ENCODE results near the gene GRB10. TPM values are rescaled to one million over a fixed set of nuclear protein-coding genes. Genes with fewer than 3 reads are reported as not detected.
A peak's percentile ranks its signal among the peaks of the same experiment; 100 is the strongest.

Gene GRB10
- total RNA-seq, 1 experiment from 2014 or later, result 47.9 TPM

- DNase-seq, result no peak
- Histone ChIP-seq H3K79me2 (ENCODE audit: low read depth) (no peaks in the 10 kb centered on the region), H3K9me3 (ENCODE audit: insufficient read depth, low read depth) (no peaks in the 10 kb centered on the region), H3K9me2 (ENCODE audit: insufficient read depth) (no peaks in the 10 kb centered on the region), H3F3A (ENCODE audit: insufficient read depth, low read depth) (no peaks in the 10 kb centered on the region), H4K20me1 (ENCODE audit: insufficient read depth) (peaks cover 7% of the 10 kb centered on the region; the same call in 1 of the 2 replicates), H2AFZ (no peak overlapping the region), H3K4me2 (no peak overlapping the region), H3K27me3 (ENCODE audit: insufficient read depth, low read depth) (no peaks in the 10 kb centered on the region), H3K27ac (no peak overlapping the region), H3K4me1 (replicated peaks; ENCODE audit: insufficient read depth) (no peaks in the 10 kb centered on the region), H3K36me3 (ENCODE audit: low read depth) (peaks cover 7% of the 10 kb centered on the region; the same call in 1 of the 2 replicates), H3K4me3 (no peak overlapping the region)
- ChIA-PET CTCF (interaction anchor here (1.1 kb wide), 1 partner anchor 103 kb away, joined by 3 read pairs; no protein-coding TSS in a partner anchor), POLR2A (ENCODE audit: unreplicated experiment) (no interaction called here)
- intact Hi-C loops (cut with micrococcal nuclease; ENCODE audit: unreplicated experiment), result no loop called here
- no TSS peak for BruUV-seq (replicated peaks)
- TF ChIP-seq EZH2 (IDR thresholded peaks at IDR 0.05; ENCODE audit: low read depth) (no peak), CTCF (conservative IDR thresholded peaks at IDR 0.05) (peak; percentile 76)
These were observed 85.7 kb downstream of the GRB10 start for GRCh38 chr7:50696810-50697582.

GRCh38 chr7:50695026-50695425 is 87.7 kb downstream of the GRB10 start:
- no peaks in the 10 kb centered on the region for H3F3A ChIP-seq (ENCODE audit: insufficient read depth, low read depth)
- POLR2A ChIA-PET (ENCODE audit: unreplicated experiment), result no interaction called here

DNA sequence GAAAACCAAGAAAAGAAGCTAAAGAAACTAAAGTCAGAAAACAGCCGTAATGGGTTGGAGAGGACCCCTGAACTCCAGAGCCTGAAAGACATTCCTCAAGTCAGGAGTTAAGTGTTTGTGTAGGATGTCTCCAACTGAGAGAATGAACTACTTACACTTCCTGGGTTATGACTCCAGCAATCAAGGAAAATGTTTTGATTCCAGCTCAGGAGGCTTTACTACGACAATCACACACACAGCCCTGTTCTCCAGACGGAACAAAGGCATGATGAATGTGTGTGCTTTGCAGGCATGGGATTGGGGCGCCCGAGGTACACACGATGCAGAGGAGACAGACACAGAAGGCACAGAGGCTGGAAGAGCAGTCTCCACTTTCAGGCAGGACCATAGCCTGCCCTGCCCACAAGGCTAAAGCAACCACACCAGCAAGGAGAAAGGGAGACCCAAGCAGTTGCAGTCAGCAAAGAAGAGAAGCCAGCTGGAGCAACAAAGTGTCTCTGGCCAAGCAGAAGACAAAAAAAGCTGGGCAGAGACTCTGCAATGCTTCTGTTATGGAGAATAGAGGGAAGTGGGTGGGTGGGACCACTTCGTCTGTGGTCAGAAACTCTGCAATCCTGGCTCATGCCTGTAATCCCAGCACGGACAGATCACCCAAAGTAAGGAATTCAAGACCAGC is 89.1 kb downstream of the GRB10 start:
- Histone ChIP-seq H3K9me2 (ENCODE audit: insufficient read depth) (no peaks in the 10 kb centered on the region), H3K9me3 (ENCODE audit: insufficient read depth, low read depth) (no peaks in the 10 kb centered on the region), H3K79me2 (ENCODE audit: low read depth) (no peaks in the 10 kb centered on the region), H3F3A (ENCODE audit: insufficient read depth, low read depth) (no peaks in the 10 kb centered on the region), H3K4me2 (no peak overlapping the region), H4K20me1 (ENCODE audit: insufficient read depth) (peaks cover 19% of the 10 kb centered on the region), H3K27me3 (ENCODE audit: insufficient read depth, low read depth) (no peaks in the 10 kb centered on the region), H3K4me3 (no peak overlapping the region), H3K27ac (no peak overlapping the region), H2AFZ (no peak overlapping the region), H3K4me1 (replicated peaks; ENCODE audit: insufficient read depth) (no peaks in the 10 kb centered on the region), H3K36me3 (ENCODE audit: low read depth) (peaks cover 9% of the 10 kb centered on the region; the same call in 1 of the 2 replicates)
- no peak for TF ChIP-seq EZH2 (IDR thresholded peaks at IDR 0.05; ENCODE audit: low read depth)
- TF ChIP-seq CTCF (conservative IDR thresholded peaks at IDR 0.05), result no peak
- POLR2A ChIA-PET (ENCODE audit: unreplicated experiment), result no interaction called here
- CTCF ChIA-PET, result no interaction called here
- intact Hi-C loops (cut with micrococcal nuclease; ENCODE audit: unreplicated experiment), result no loop called here
- no TSS peak for BruUV-seq (replicated peaks)
- DNase-seq, result no peak

More at GRCh38 chr7:50695026-50695425, 87.7 kb downstream of the GRB10 start:
- no peaks in the 10 kb centered on the region for H3K9me3 ChIP-seq (ENCODE audit: insufficient read depth, low read depth)
- H2AFZ ChIP-seq, result no peak overlapping the region
- no peak overlapping the region for H3K4me3 ChIP-seq
- intact Hi-C loops (cut with micrococcal nuclease; ENCODE audit: unreplicated experiment), result no loop called here
- no peak for TF ChIP-seq CTCF (conservative IDR thresholded peaks at IDR 0.05)
- no peaks in the 10 kb centered on the region for H3K27me3 ChIP-seq (ENCODE audit: insufficient read depth, low read depth)
- peaks cover 10% of the 10 kb centered on the region for H4K20me1 ChIP-seq (ENCODE audit: insufficient read depth)
- no peaks in the 10 kb centered on the region for H3K36me3 ChIP-seq (ENCODE audit: low read depth)
- H3K27ac ChIP-seq, result no peak overlapping the region
- CTCF ChIA-PET, result no interaction called here
- no peaks in the 10 kb centered on the region for H3K4me1 ChIP-seq (replicated peaks; ENCODE audit: insufficient read depth)
- no peak for DNase-seq
- no peak overlapping the region for H3K4me2 ChIP-seq
- no peaks in the 10 kb centered on the region for H3K9me2 ChIP-seq (ENCODE audit: insufficient read depth)
- no TSS peak for BruUV-seq (replicated peaks)
- H3K79me2 ChIP-seq (ENCODE audit: low read depth), result no peaks in the 10 kb centered on the region
